Endothelial cell of umbilical vein (primary cell): Measurements from ENCODE around the gene PPP1R13B.

Experiments used
- EZH2 ChIP-seq: IDR thresholded peaks from 2 replicates; pipeline ENCODE4 v1.6.1; 2012; ENCODE audit warnings: borderline replicate concordance, low read depth, mild to moderate bottlenecking, moderate library complexity, low read length, inconsistent platforms; ENCODE audit not compliant: severe bottlenecking
- FOS ChIP-seq: IDR thresholded peaks from 2 replicates; pipeline ENCODE4 v1.6.1; 2011; ENCODE audit warnings: mild to moderate bottlenecking, low read length, moderate library complexity, borderline replicate concordance; ENCODE audit not compliant: insufficient read depth
- POLR2A ChIP-seq: IDR thresholded peaks from 2 replicates; pipeline ENCODE4 v1.6.1; 2012; ENCODE audit warnings: low read depth, mild to moderate bottlenecking, control low read depth, low read length
- POLR2AphosphoS5 ChIP-seq: IDR thresholded peaks from 2 replicates; pipeline ENCODE4 v1.6.1; 2012; ENCODE audit warnings: low read depth, mild to moderate bottlenecking, control low read depth, low read length, moderate library complexity; ENCODE audit not compliant: insufficient read depth
- TF ChIP-seq, protein P1 (sequence below), 2 donors: IDR thresholded peaks; 1 replicate in 1 of 2; 2 replicates in 1 of 2; pipeline ENCODE4 v1.5.1; 2011; ENCODE audit warnings: low read length in 2 of 2, mild to moderate bottlenecking in 2 of 2, moderate library complexity in 2 of 2, control low read depth in 1 of 2, inconsistent platforms in 1 of 2, low read depth in 1 of 2; ENCODE audit not compliant: insufficient read depth in 1 of 2; ENCODE audit errors: extremely low read depth in 1 of 2

DNA sequence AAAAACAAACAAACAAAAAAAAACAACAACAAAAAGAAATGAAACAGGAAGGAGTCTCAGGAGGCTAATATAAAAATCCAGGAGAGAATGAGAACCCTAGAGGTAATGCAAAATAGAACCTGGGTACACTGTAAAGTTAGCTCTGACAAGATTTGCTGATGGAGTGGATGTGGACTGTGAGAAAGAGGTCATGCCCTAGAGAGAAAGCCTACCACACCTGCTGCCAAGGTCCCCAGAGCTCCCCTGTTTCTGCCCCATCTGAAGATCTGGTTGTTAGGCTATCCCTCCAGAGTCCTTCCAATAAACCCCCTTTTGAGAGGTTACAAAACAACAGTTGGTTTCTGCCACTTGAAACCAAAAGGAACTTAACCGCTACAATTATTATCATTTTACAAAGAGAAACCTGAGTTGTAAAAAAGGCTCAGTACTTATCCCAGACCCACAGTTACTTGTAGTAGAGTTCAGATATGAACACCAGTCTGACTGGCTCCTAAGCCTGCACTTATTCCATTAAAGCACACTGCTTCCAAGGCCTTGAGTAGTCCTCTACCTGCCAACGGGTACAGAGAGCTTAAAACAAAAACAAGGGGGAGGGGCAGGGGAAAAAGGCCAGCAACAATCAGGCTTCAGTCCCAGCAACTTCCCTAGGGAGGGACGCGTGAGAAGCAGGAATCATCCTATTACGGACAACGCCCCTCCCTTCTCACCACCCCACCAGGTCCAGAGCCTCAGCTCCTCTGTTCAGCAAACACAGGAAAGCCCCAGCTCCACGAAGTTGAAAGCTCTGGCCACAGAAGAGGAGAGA, 27.7 kb downstream of the PPP1R13B start:
- no peak for TF ChIP-seq POLR2A
- TF ChIP-seq, protein P1, sequence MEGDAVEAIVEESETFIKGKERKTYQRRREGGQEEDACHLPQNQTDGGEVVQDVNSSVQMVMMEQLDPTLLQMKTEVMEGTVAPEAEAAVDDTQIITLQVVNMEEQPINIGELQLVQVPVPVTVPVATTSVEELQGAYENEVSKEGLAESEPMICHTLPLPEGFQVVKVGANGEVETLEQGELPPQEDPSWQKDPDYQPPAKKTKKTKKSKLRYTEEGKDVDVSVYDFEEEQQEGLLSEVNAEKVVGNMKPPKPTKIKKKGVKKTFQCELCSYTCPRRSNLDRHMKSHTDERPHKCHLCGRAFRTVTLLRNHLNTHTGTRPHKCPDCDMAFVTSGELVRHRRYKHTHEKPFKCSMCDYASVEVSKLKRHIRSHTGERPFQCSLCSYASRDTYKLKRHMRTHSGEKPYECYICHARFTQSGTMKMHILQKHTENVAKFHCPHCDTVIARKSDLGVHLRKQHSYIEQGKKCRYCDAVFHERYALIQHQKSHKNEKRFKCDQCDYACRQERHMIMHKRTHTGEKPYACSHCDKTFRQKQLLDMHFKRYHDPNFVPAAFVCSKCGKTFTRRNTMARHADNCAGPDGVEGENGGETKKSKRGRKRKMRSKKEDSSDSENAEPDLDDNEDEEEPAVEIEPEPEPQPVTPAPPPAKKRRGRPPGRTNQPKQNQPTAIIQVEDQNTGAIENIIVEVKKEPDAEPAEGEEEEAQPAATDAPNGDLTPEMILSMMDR (IDR thresholded peaks at IDR 0.05; ENCODE audit: extremely low read depth in 1 of 2, insufficient read depth in 1 of 2, low read depth in 1 of 2, low read length in 2 of 2) = no peak
- TF ChIP-seq EZH2 = no peak
- TF ChIP-seq FOS = no peak
- no peak for TF ChIP-seq POLR2AphosphoS5
